ENCODE results near the gene SGIP1. TPM values are rescaled to one million over a fixed set of nuclear protein-coding genes. Genes with fewer than 3 reads are reported as not detected.

The SGIP1 gene
- total RNA-seq, 8 experiments from 2014 or later: 0.05 to 82.9 (median 26.2) TPM; not detected in 1

- peak in 5 of 8 experiments; percentile 37 to 88 (median 73) for ATAC-seq (replicated peaks in 6 of 8)
- H3K4me1 ChIP-seq (replicated peaks in 1 of 2): peaks cover 0 to 19% of the 10 kb centered on the region in 2 donors
- in situ Hi-C loops (cut with MboI; ENCODE audit: low pct_unique_long_range_greater_than_20kb in 2 of 9, low sequenced_read_pairs in 9 of 9, unreplicated experiment in 9 of 9): loop anchor here in 1 of 9 experiments (25.0 kb wide), 1 partner anchor 208 kb away; no protein-coding TSS in a partner anchor
- H3K4me3 ChIP-seq: no peak overlapping the region
- WGBS, 10 experiments: 14 to 100% (median 64%) methylated on average over 1 to 3 of the region's 3 CpGs
- H3K27ac ChIP-seq: no peak overlapping the region
These were observed 30.0 kb upstream of the SGIP1 start for GRCh38 chr1:66503841-66504470.

- in situ Hi-C loops (cut with MboI; ENCODE audit: low pct_unique_long_range_greater_than_20kb in 2 of 9, low sequenced_read_pairs in 9 of 9, unreplicated experiment in 9 of 9): loop anchor here in 1 of 9 experiments (25.0 kb wide), 1 partner anchor 206 kb away; no protein-coding TSS in a partner anchor
- Histone ChIP-seq H3K4me3 (no peak overlapping the region), H3K27ac (no peak overlapping the region), H3K4me1 (replicated peaks in 1 of 2) (peaks cover 0 to 19% of the 10 kb centered on the region in 2 donors)
- peak in 2 of 8 experiments; percentile 54 to 86 for ATAC-seq (replicated peaks in 6 of 8)
- WGBS, 10 experiments: 43 to 100% (median 76%) methylated on average over 1 to 5 of the region's 5 CpGs; no CpG with 5 or more reads in 1 of the 10 experiments
These were observed 28.1 kb upstream of the SGIP1 start for GRCh38 chr1:66505671-66506392.

- 17 to 100% (median 80%) methylated on average over 1 of the region's 1 CpG; no CpG with 5 or more reads in 3 of the 10 experiments for whole genome bisulfite sequencing, 10 experiments
- in situ Hi-C loops (cut with MboI; ENCODE audit: low pct_unique_long_range_greater_than_20kb in 2 of 9, low sequenced_read_pairs in 9 of 9, unreplicated experiment in 9 of 9): loop anchor here in 1 of 9 experiments (25.0 kb wide), 1 partner anchor 206 kb away; no protein-coding TSS in a partner anchor
- peaks cover 0 to 19% of the 10 kb centered on the region in 2 donors for H3K4me1 ChIP-seq (replicated peaks in 1 of 2)
- H3K4me3 ChIP-seq: no peak overlapping the region
- ATAC-seq (replicated peaks in 6 of 8): no peak
- no peak overlapping the region for H3K27ac ChIP-seq
These were observed 27.6 kb upstream of the SGIP1 start for GRCh38 chr1:66506393-66506687.

- no peak overlapping the region for H3K27ac ChIP-seq
- H3K4me3 ChIP-seq: no peak overlapping the region
- in situ Hi-C loops (cut with MboI; ENCODE audit: low pct_unique_long_range_greater_than_20kb in 2 of 9, low sequenced_read_pairs in 9 of 9, unreplicated experiment in 9 of 9): loop anchor here in 1 of 9 experiments (25.0 kb wide), 1 partner anchor 205 kb away; no protein-coding TSS in a partner anchor
- no peak for ATAC-seq (replicated peaks in 6 of 8)
- peaks cover 0 to 19% of the 10 kb centered on the region in 2 donors for H3K4me1 ChIP-seq (replicated peaks in 1 of 2)
These were observed 27.0 kb upstream of the SGIP1 start for GRCh38 chr1:66506991-66507390.

GRCh38 chr1:66510407-66510806, 23.5 kb upstream of the SGIP1 start:
- 60 to 100% (median 89%) methylated on average over 2 of the region's 6 CpGs; no CpG with 5 or more reads in 6 of the 10 experiments for WGBS, 10 experiments
- in situ Hi-C loops (cut with MboI; ENCODE audit: low pct_unique_long_range_greater_than_20kb in 2 of 9, low sequenced_read_pairs in 9 of 9, unreplicated experiment in 9 of 9): loop anchor here in 1 of 9 experiments (25.0 kb wide), 1 partner anchor 202 kb away; no protein-coding TSS in a partner anchor
- ATAC-seq (replicated peaks in 6 of 8): no peak

GRCh38 chr1:66511118-66511517, 22.8 kb upstream of the SGIP1 start:
- in situ Hi-C loops (cut with MboI; ENCODE audit: low pct_unique_long_range_greater_than_20kb in 2 of 9, low sequenced_read_pairs in 9 of 9, unreplicated experiment in 9 of 9): loop anchor here in 1 of 9 experiments (25.0 kb wide), 1 partner anchor 201 kb away; no protein-coding TSS in a partner anchor
- peak in 3 of 8 experiments; percentile 29 to 79 (median 58) for ATAC-seq (replicated peaks in 6 of 8)
- peaks cover 0 to 19% of the 10 kb centered on the region in 2 donors for H3K4me1 ChIP-seq (replicated peaks in 1 of 2)
- WGBS, 10 experiments: 18 to 90% (median 67%) methylated on average over 1 of the region's 1 CpG; no CpG with 5 or more reads in 4 of the 10 experiments
- no peak overlapping the region for H3K27ac ChIP-seq
- H3K4me3 ChIP-seq: no peak overlapping the region

More at GRCh38 chr1:66510407-66510806, 23.5 kb upstream of the SGIP1 start:
- no peak overlapping the region for H3K4me3 ChIP-seq
- H3K4me1 ChIP-seq (replicated peaks in 1 of 2): peaks cover 0 to 19% of the 10 kb centered on the region in 2 donors
- no peak overlapping the region for H3K27ac ChIP-seq

GRCh38 chr1:66517959-66518358, 16.0 kb upstream of the SGIP1 start:
- no peak overlapping the region for H3K4me3 ChIP-seq
- WGBS, 10 experiments: 62 to 100% (median 90%) methylated on average over 1 to 6 of the region's 6 CpGs; no CpG with 5 or more reads in 1 of the 10 experiments
- no peak overlapping the region for H3K27ac ChIP-seq
- in situ Hi-C loops (cut with MboI; ENCODE audit: low pct_unique_long_range_greater_than_20kb in 2 of 9, low sequenced_read_pairs in 9 of 9, unreplicated experiment in 9 of 9): loop anchor here in 1 of 9 experiments (25.0 kb wide), 1 partner anchor 194 kb away; no protein-coding TSS in a partner anchor
- H3K4me1 ChIP-seq (replicated peaks in 1 of 2): no peaks in the 10 kb centered on the region
- no peak for ATAC-seq (replicated peaks in 6 of 8)

GRCh38 chr1:66518654-66519053, 15.3 kb upstream of the SGIP1 start:
- Histone ChIP-seq H3K4me3 (no peak overlapping the region), H3K4me1 (replicated peaks in 1 of 2) (no peaks in the 10 kb centered on the region), H3K27ac (no peak overlapping the region)
- in situ Hi-C loops (cut with MboI; ENCODE audit: low pct_unique_long_range_greater_than_20kb in 2 of 9, low sequenced_read_pairs in 9 of 9, unreplicated experiment in 9 of 9): loop anchor here in 1 of 9 experiments (25.0 kb wide), 1 partner anchor 194 kb away; no protein-coding TSS in a partner anchor
- no peak for ATAC-seq (replicated peaks in 6 of 8)
- WGBS, 10 experiments: 58 to 100% (median 100%) methylated on average over 1 to 2 of the region's 2 CpGs; no CpG with 5 or more reads in 1 of the 10 experiments

- in situ Hi-C loops (cut with MboI; ENCODE audit: low pct_unique_long_range_greater_than_20kb in 2 of 9, low sequenced_read_pairs in 9 of 9, unreplicated experiment in 9 of 9): loop anchor here in 1 of 9 experiments (25.0 kb wide), 1 partner anchor 192 kb away; no protein-coding TSS in a partner anchor
- Histone ChIP-seq H3K4me3 (no peak overlapping the region), H3K27ac (no peak overlapping the region), H3K4me1 (replicated peaks in 1 of 2) (no peaks in the 10 kb centered on the region)
- ATAC-seq (replicated peaks in 6 of 8): no peak
- WGBS, 10 experiments: 71 to 100% (median 86%) methylated on average over 2 to 3 of the region's 3 CpGs; no CpG with 5 or more reads in 1 of the 10 experiments
These were observed 14.0 kb upstream of the SGIP1 start for GRCh38 chr1:66519992-66520391.

- H3K4me3 ChIP-seq: no peak overlapping the region
- in situ Hi-C loops (cut with MboI; ENCODE audit: low pct_unique_long_range_greater_than_20kb in 2 of 9, low sequenced_read_pairs in 9 of 9, unreplicated experiment in 9 of 9): loop anchor here in 1 of 9 experiments (25.0 kb wide), 1 partner anchor 192 kb away; no protein-coding TSS in a partner anchor
- no peaks in the 10 kb centered on the region for H3K4me1 ChIP-seq (replicated peaks in 1 of 2)
- no peak overlapping the region for H3K27ac ChIP-seq
- WGBS, 10 experiments: 70 to 100% (median 85%) methylated on average over 3 to 6 of the region's 6 CpGs; no CpG with 5 or more reads in 1 of the 10 experiments
- no peak for ATAC-seq (replicated peaks in 6 of 8)
These were observed 13.3 kb upstream of the SGIP1 start for GRCh38 chr1:66520655-66521054.

GRCh38 chr1:66521721-66522365, 12.1 kb upstream of the SGIP1 start:
- Histone ChIP-seq H3K4me3 (no peak overlapping the region), H3K27ac (no peak overlapping the region), H3K4me1 (replicated peaks in 1 of 2) (no peaks in the 10 kb centered on the region)
- WGBS, 10 experiments: 14 to 100% (median 92%) methylated on average over 1 to 3 of the region's 3 CpGs
- ATAC-seq (replicated peaks in 6 of 8): peak in 2 of 8 experiments; percentile 96 to 99
- in situ Hi-C loops (cut with MboI; ENCODE audit: low pct_unique_long_range_greater_than_20kb in 2 of 9, low sequenced_read_pairs in 9 of 9, unreplicated experiment in 9 of 9): loop anchor here in 1 of 9 experiments (25.0 kb wide), 1 partner anchor 190 kb away; no protein-coding TSS in a partner anchor

GRCh38 chr1:66523562-66523961, 10.4 kb upstream of the SGIP1 start:
- no peak overlapping the region for H3K4me3 ChIP-seq
- no peaks in the 10 kb centered on the region for H3K4me1 ChIP-seq (replicated peaks in 1 of 2)
- in situ Hi-C loops (cut with MboI; ENCODE audit: low pct_unique_long_range_greater_than_20kb in 2 of 9, low sequenced_read_pairs in 9 of 9, unreplicated experiment in 9 of 9): loop anchor here in 1 of 9 experiments (25.0 kb wide), 1 partner anchor 189 kb away; no protein-coding TSS in a partner anchor
- no peak overlapping the region for H3K27ac ChIP-seq
- peak in 2 of 8 experiments; percentile 50 to 58 for ATAC-seq (replicated peaks in 6 of 8)
